Measurements from ENCODE around the gene C1QTNF1. TPM values are rescaled to one million over a fixed set of nuclear protein-coding genes. Genes with fewer than 3 reads are reported as not detected.

Gene C1QTNF1
- total and polyA plus RNA-seq, 2 donors (not counting 1 experiment from before 2014, with no cell fraction given) = not detected

DNA sequence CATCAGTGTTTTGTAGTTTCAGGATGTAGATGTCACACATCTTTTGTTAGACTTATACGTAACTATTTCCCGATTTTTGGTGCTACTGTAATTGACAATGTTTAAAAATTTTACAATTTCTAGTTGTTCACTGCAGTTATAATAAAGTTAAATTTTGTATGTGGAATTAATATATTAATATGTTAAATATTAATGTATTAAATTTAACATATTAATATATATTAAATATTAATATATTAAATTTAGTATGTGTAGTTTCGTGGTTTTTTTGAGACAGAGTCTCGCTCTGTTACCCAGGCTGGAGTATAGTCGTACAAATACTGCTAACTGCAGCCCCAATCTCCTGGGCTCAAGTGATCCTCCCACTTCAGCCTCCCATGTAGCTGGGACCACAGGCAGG lies 38.6 kb upstream of the C1QTNF1 start:
- ATAC-seq (ENCODE audit: low read depth) = no peak
- CTCF ChIA-PET = interaction anchor here (1.7 kb wide), 1 partner anchor 119 kb away, joined by 5 read pairs; no protein-coding TSS in a partner anchor
- no peaks in the 10 kb centered on the region for H3K79me2 ChIP-seq (ENCODE audit: control insufficient read depth, insufficient read depth, low read length)
- no peak overlapping the region for H3K9ac ChIP-seq (ENCODE audit: low read length)
- H3K36me3 ChIP-seq (replicated peaks in 1 of 2; ENCODE audit: control extremely low read depth in 1 of 2, control insufficient read depth in 1 of 2, extremely low read depth in 1 of 2, insufficient read depth in 2 of 2, low read length in 1 of 2) = peaks cover 0 to 4% of the 10 kb centered on the region in 2 experiments
- H4K20me1 ChIP-seq (ENCODE audit: control insufficient read depth, insufficient read depth, low read length, poor library complexity, severe bottlenecking) = no peaks in the 10 kb centered on the region
- H3K9me3 ChIP-seq (ENCODE audit: control extremely low read depth in 1 of 3, control insufficient read depth in 2 of 3, insufficient read depth in 1 of 3, low read length in 2 of 3) = no peaks in the 10 kb centered on the region
- no peak overlapping the region for H3K27ac ChIP-seq (ENCODE audit: low read length in 2 of 2)
- Mint-ChIP-seq H3K9me3 (ENCODE audit: insufficient read depth) (no peaks in the 10 kb centered on the region), H3K4me3 (no peak overlapping the region), H3K4me1 (peaks cover 15% of the 10 kb centered on the region), H3K27ac (no peak overlapping the region), H3K27me3 (no peaks in the 10 kb centered on the region)
- no peak overlapping the region for H3K4me3 ChIP-seq (ENCODE audit: control extremely low read depth in 1 of 5, extremely low read depth in 1 of 5, insufficient read depth in 1 of 5, low read depth in 2 of 5, low read length in 4 of 5)
- DNase-seq = no peak
- no peak overlapping the region for H2AFZ ChIP-seq (ENCODE audit: insufficient read depth, low read depth, low read length, poor library complexity, severe bottlenecking)
- POLR2A ChIA-PET = no interaction called here
- no peaks in the 10 kb centered on the region for H3K27me3 ChIP-seq (replicated peaks in 1 of 4; ENCODE audit: control extremely low read depth in 1 of 4, control insufficient read depth in 3 of 4, insufficient read depth in 4 of 4, low read length in 3 of 4)
- 80% methylated on average over 2 of the region's 5 CpGs for WGBS (ENCODE audit: insufficient coverage)
- intact Hi-C loops (cut with micrococcal nuclease) = no loop called here
- TF ChIP-seq EZH2 (IDR thresholded peaks at IDR 0.05; ENCODE audit: borderline replicate concordance, insufficient read depth, low read depth, low read length, poor library complexity, severe bottlenecking) (no peak), CTCF (IDR thresholded peaks at IDR 0.05) (no peak)
- H3K4me2 ChIP-seq (replicated peaks; ENCODE audit: low read depth, low read length, poor library complexity, severe bottlenecking) = no peak overlapping the region
- H3K4me1 ChIP-seq (ENCODE audit: control insufficient read depth in 2 of 2, insufficient read depth in 2 of 2, low read length in 2 of 2) = peaks cover 16 to 21% of the 10 kb centered on the region in 2 donors

- Mint-ChIP-seq H3K27me3 (no peaks in the 10 kb centered on the region), H3K4me1 (peaks cover 15% of the 10 kb centered on the region)
These were observed 37.8 kb upstream of the C1QTNF1 start for GRCh38 chr17:78986048-78986648.

More at GRCh38 chr17:78986048-78986648, 37.8 kb upstream of the C1QTNF1 start:
- H3K27ac Mint-ChIP-seq = no peak overlapping the region
- Histone ChIP-seq H2AFZ (ENCODE audit: insufficient read depth, low read depth, low read length, poor library complexity, severe bottlenecking) (no peak overlapping the region), H3K79me2 (ENCODE audit: control insufficient read depth, insufficient read depth, low read length) (no peaks in the 10 kb centered on the region), H3K9me3 (ENCODE audit: control extremely low read depth in 1 of 3, control insufficient read depth in 2 of 3, insufficient read depth in 1 of 3, low read length in 2 of 3) (no peaks in the 10 kb centered on the region), H3K27me3 (replicated peaks in 1 of 4; ENCODE audit: control extremely low read depth in 1 of 4, control insufficient read depth in 3 of 4, insufficient read depth in 4 of 4, low read length in 3 of 4) (no peaks in the 10 kb centered on the region), H3K4me1 (ENCODE audit: control insufficient read depth in 2 of 2, insufficient read depth in 2 of 2, low read length in 2 of 2) (peaks cover 15 to 16% of the 10 kb centered on the region in 2 donors), H3K4me2 (replicated peaks; ENCODE audit: low read depth, low read length, poor library complexity, severe bottlenecking) (peak overlapping the region; percentile 52), H4K20me1 (ENCODE audit: control insufficient read depth, insufficient read depth, low read length, poor library complexity, severe bottlenecking) (no peaks in the 10 kb centered on the region), H3K9ac (ENCODE audit: low read length) (no peak overlapping the region), H3K4me3 (ENCODE audit: control extremely low read depth in 1 of 5, extremely low read depth in 1 of 5, insufficient read depth in 1 of 5, low read depth in 2 of 5, low read length in 4 of 5) (peak overlapping the region in 1 of 5 experiments; percentile 13), H3K27ac (ENCODE audit: low read length in 2 of 2) (no peak overlapping the region), H3K36me3 (replicated peaks in 1 of 2; ENCODE audit: control extremely low read depth in 1 of 2, control insufficient read depth in 1 of 2, extremely low read depth in 1 of 2, insufficient read depth in 2 of 2, low read length in 1 of 2) (peaks cover 0 to 10% of the 10 kb centered on the region in 2 experiments)
- 20% methylated on average over 3 of the region's 6 CpGs for WGBS (ENCODE audit: insufficient coverage)
- intact Hi-C loops (cut with micrococcal nuclease) = no loop called here
- ATAC-seq (ENCODE audit: low read depth) (peak; percentile 28), DNase-seq (peak; percentile 46)
- ChIA-PET POLR2A (no interaction called here), CTCF (interaction anchor here (1.5 to 1.7 kb wide), 3 partner anchors 15 to 120 kb away, joined by 5 to 6 read pairs (median 6); no protein-coding TSS in a partner anchor)
- TF ChIP-seq EZH2 (IDR thresholded peaks at IDR 0.05; ENCODE audit: borderline replicate concordance, insufficient read depth, low read depth, low read length, poor library complexity, severe bottlenecking) (no peak), CTCF (IDR thresholded peaks at IDR 0.05) (no peak)
- peak overlapping the region; percentile 21 for H3K4me3 Mint-ChIP-seq
- H3K9me3 Mint-ChIP-seq (ENCODE audit: insufficient read depth) = no peaks in the 10 kb centered on the region

Measured in B cell (primary cell).